Esophagus squamous epithelium (tissue), 5 donors: ENCODE measurements around the gene RAP1B. TPM values are rescaled to one million over a fixed set of nuclear protein-coding genes. Genes with fewer than 3 reads are reported as not detected.

Experiments
- DNase-seq: peaks from one replicate; lab custom pipeline; 2025; lab: John Stamatoyannopoulos, UW
- H3K27ac ChIP-seq, 4 donors: fragments of 200-600 bp; sonication (generic); one replicate each; pipeline ENCODE4 v1.5.1; 2016 to 2019; ENCODE audit warnings: mild to moderate bottlenecking in 1 of 4
- H3K27me3 ChIP-seq, 4 donors: fragments of 200-600 bp; sonication (generic); 1 replicate in 3 of 4; 2 replicates in 1 of 4; pipeline versions ENCODE4 v1.5.1 to v1.6.0; 2017 to 2021; ENCODE audit warnings: antibody characterized with exemption in 1 of 4
- H3K36me3 ChIP-seq, 3 donors: fragments of 200-600 bp; sonication (generic); one replicate each; pipeline ENCODE4 v1.5.1; 2016 to 2019
- H3K4me1 ChIP-seq, 3 donors: fragments of 200-600 bp; sonication (generic); one replicate each; pipeline ENCODE4 v1.5.1; 2017 to 2019
- H3K4me3 ChIP-seq, 4 donors: fragments of 200-600 bp; sonication (generic); 1 replicate in 3 of 4; 2 replicates in 1 of 4; pipeline ENCODE4 v1.5.1; 2016 to 2019; ENCODE audit warnings: mild to moderate bottlenecking in 2 of 4, moderate library complexity in 1 of 4
- H3K9me3 ChIP-seq, 3 donors: fragments of 200-600 bp; sonication (generic); one replicate each; pipeline ENCODE4 v1.5.1; 2016 to 2019
- POLR2A ChIP-seq, 4 donors: fragments of 450-650 bp; IDR thresholded peaks; one replicate each; pipeline ENCODE4 v1.6.1; 2017; ENCODE audit warnings: antibody characterized with exemption in 4 of 4, mild to moderate bottlenecking in 4 of 4, moderate library complexity in 3 of 4
- WGBS, 2 donors: methylation state at CpG; one replicate each; pipeline ENCODE4 v1.1.5; 2018; 5-methylcytosine and 5-hydroxymethylcytosine counted together
- intact Hi-C: fragments of 100-400 bp; cut with DNase I; formaldehyde crosslinking; loops from one replicate; pipeline ENCODE4 v1.15.0; 2022
- total RNA-seq, 4 donors: library from RNA; depleted of rRNA; stranded (reverse); fragments of >200 nt; gene quantifications; one replicate each; pipeline ENCODE4 v1.1.0, GENCODE V29; 2016
- TF ChIP-seq, protein P1 (sequence below), 6 experiments: fragments of 450-650 bp in 4 of 6; fragments of 200-600 bp in 2 of 6; sonication (generic) in 2 of 6; IDR thresholded peaks; one replicate each; pipeline ENCODE4 v1.5.1; 2016 to 2019; ENCODE audit warnings: antibody characterized with exemption in 6 of 6, mild to moderate bottlenecking in 4 of 6, moderate library complexity in 4 of 6
- donor health status: DM: yes; HTN: yes; CAD: no.

The RAP1B gene
- total RNA-seq, 4 donors from 2014 or later = 66.9 to 133 (median 120) TPM

DNA sequence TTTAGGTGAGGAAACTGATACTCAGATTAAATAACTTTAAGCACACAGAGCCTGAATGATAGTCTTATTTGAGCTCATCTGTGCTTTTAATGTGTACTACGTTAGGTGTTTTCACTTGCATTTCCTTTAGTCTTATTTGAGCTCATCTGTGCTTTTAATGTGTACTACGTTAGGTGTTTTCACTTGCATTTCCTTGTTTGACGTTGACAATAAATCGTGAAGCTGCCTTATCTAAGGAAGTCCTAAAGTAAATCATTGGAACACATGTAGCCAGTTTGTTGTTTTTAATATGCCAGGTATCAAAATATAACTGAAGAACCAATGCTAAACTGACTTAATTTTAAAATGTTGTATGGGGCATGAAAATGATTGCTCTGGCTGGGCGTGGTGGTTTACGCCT is 2.0 kb downstream of the RAP1B start:
- H3K4me3 ChIP-seq = peak overlapping the region; percentile 61 to 96 (median 90)
- H3K27me3 ChIP-seq = no peaks in the 10 kb centered on the region
- peak overlapping the region; percentile 95 to 100 (median 99) for H3K27ac ChIP-seq
- H3K36me3 ChIP-seq = peaks cover 0 to 6% (median 0%) of the 10 kb centered on the region in 3 donors
- intact Hi-C loops = loop anchor here (10.0 kb wide), 2 partner anchors 72 to 248 kb away; partner anchors contain the start of gene NUP107
- DNase-seq = no peak
- TF ChIP-seq, protein P1, sequence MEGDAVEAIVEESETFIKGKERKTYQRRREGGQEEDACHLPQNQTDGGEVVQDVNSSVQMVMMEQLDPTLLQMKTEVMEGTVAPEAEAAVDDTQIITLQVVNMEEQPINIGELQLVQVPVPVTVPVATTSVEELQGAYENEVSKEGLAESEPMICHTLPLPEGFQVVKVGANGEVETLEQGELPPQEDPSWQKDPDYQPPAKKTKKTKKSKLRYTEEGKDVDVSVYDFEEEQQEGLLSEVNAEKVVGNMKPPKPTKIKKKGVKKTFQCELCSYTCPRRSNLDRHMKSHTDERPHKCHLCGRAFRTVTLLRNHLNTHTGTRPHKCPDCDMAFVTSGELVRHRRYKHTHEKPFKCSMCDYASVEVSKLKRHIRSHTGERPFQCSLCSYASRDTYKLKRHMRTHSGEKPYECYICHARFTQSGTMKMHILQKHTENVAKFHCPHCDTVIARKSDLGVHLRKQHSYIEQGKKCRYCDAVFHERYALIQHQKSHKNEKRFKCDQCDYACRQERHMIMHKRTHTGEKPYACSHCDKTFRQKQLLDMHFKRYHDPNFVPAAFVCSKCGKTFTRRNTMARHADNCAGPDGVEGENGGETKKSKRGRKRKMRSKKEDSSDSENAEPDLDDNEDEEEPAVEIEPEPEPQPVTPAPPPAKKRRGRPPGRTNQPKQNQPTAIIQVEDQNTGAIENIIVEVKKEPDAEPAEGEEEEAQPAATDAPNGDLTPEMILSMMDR (IDR thresholded peaks at IDR 0.05) = no peak
- peak in 1 of 4 donors; percentile 38 for TF ChIP-seq POLR2A (IDR thresholded peaks at IDR 0.05)
- no peaks in the 10 kb centered on the region for H3K9me3 ChIP-seq
- WGBS, 2 donors = 23 to 25% methylated on average over 6 of the region's 6 CpGs
- peaks cover 10 to 71% (median 44%) of the 10 kb centered on the region in 3 donors for H3K4me1 ChIP-seq

DNA sequence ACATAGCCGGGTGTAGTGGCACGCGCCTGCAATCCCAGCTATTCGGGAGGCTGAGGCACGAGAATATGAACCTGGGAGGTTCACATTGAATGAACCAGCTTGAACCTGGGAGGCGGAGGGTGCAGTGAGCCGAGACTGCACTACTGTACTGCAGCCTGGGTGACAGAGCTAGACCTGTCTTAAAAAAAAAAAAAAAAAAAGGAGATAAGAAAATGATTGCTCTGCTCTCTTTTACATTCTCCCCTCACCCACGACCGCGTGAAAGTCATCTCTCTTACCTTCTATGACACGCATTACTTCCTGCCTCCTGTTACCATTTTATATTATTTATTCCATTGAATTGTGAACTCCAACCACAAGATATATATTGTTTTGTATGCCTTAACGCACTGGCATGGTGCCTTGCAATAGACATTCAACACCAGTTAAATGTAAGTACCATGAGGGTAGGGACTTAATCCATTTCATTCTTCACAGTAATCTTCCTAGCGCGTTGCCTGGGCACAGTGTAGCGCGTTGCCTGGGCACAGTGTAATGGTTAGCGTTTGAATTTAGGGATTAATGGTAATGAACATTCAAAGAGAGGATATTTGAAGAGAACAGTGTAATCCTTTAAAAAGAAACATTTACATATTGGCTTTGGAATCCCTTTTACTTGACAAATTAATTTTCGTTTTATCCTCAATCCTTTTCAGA is 2.7 kb downstream of the RAP1B start:
- no peak for DNase-seq
- H3K27me3 ChIP-seq = no peaks in the 10 kb centered on the region
- H3K4me1 ChIP-seq = peaks cover 10 to 78% (median 51%) of the 10 kb centered on the region in 3 donors
- H3K27ac ChIP-seq = peak overlapping the region; percentile 95 to 100 (median 99)
- peaks cover 0 to 6% (median 0%) of the 10 kb centered on the region in 3 donors for H3K36me3 ChIP-seq
- intact Hi-C loops = loop anchor here (10.0 kb wide), 2 partner anchors 71 to 249 kb away; partner anchors contain the start of gene NUP107
- H3K9me3 ChIP-seq = no peaks in the 10 kb centered on the region
- TF ChIP-seq POLR2A (IDR thresholded peaks at IDR 0.05) = no peak
- TF ChIP-seq, protein P1 (IDR thresholded peaks at IDR 0.05) = no peak
- WGBS, 2 donors = 65% methylated on average over 17 to 18 of the region's 18 CpGs
- H3K4me3 ChIP-seq = peak overlapping the region in 3 of 4 donors; percentile 88 to 96 (median 91)

DNA sequence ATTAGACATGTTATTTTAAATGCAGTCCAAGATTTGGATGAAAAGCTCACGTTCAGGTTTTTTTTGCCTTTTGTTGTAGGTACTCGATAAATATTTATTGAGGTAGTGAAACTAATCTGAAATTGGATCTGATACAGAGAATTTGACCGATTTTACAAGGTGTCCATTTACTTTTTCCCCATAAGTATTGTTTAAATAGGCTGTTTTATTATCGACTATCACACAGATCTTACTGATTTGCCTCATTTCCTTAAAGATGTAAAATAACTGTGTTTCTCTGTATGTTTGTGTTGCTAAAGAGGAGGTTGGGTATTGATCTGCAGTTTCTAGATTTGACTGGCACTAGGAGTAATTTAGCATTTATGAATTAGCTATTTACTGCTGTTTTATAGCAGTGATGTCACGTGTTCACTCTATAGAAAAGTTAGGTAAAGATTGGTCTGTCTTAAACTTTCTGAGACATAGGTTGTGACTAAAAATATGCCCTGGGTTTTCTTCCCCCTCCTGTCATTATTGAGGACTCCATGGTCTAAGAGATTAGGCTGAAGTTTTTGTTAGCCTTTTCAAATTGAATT is 3.5 kb downstream of the RAP1B start:
- TF ChIP-seq, protein P1 (IDR thresholded peaks at IDR 0.05) = no peak
- no peak for TF ChIP-seq POLR2A (IDR thresholded peaks at IDR 0.05)
- 24 to 31% methylated on average over 5 of the region's 5 CpGs for WGBS, 2 donors

DNA sequence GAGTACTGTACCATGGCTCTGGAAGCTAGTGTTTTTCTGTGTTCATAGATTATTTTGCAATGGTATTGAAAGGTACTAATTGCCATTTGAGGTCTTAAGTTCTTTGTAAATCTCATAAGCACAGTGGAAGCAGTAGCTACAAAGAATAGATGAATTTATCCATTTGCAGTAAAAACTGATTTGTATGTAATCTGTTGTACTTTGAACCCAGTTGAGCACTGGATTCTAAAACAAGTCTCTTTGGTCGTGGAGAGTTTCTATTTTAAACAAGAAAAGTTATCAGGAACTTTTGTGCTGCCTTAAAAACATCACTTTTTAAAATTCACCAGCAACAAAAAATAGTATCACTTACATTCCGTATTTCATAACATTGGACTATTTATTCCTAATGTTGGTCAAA is 4.1 kb downstream of the RAP1B start:
- DNase-seq = no peak
- no peaks in the 10 kb centered on the region for H3K27me3 ChIP-seq
- no peaks in the 10 kb centered on the region for H3K9me3 ChIP-seq
- H3K36me3 ChIP-seq = peaks cover 0 to 6% (median 0%) of the 10 kb centered on the region in 3 donors
- peaks cover 10 to 85% (median 57%) of the 10 kb centered on the region in 3 donors for H3K4me1 ChIP-seq
- TF ChIP-seq, protein P1 (IDR thresholded peaks at IDR 0.05) = no peak
- no peak for TF ChIP-seq POLR2A (IDR thresholded peaks at IDR 0.05)
- H3K27ac ChIP-seq = peak overlapping the region in 1 of 4 donors; percentile 8
- 33 to 46% methylated on average over 2 of the region's 2 CpGs for WGBS, 2 donors
- intact Hi-C loops = loop anchor here (10.0 kb wide), 2 partner anchors 70 to 250 kb away; partner anchors contain the start of gene NUP107
- peak overlapping the region in 1 of 4 donors; percentile 16 for H3K4me3 ChIP-seq

More for the DNA sequence above, 3.5 kb downstream of the RAP1B start:
- peaks cover 0 to 6% (median 0%) of the 10 kb centered on the region in 3 donors for H3K36me3 ChIP-seq
- H3K9me3 ChIP-seq = no peaks in the 10 kb centered on the region
- peak overlapping the region in 2 of 4 donors; percentile 36 to 99 for H3K27ac ChIP-seq
- intact Hi-C loops = loop anchor here (10.0 kb wide), 2 partner anchors 71 to 249 kb away; partner anchors contain the start of gene NUP107
- DNase-seq = no peak
- peak overlapping the region in 1 of 4 donors; percentile 16 for H3K4me3 ChIP-seq
- H3K4me1 ChIP-seq = peaks cover 10 to 85% (median 57%) of the 10 kb centered on the region in 3 donors
- H3K27me3 ChIP-seq = no peaks in the 10 kb centered on the region
